Measurements from ENCODE around the gene GHRHR. TPM values are rescaled to one million over a fixed set of nuclear protein-coding genes. Genes with fewer than 3 reads are reported as not detected.
A peak's percentile ranks its signal among the peaks of the same experiment; 100 is the strongest.

Gene GHRHR
- total and polyA plus RNA-seq, 2 experiments from 2014 or later, result 12.2 TPM; not detected in 1

- 100% methylated on average over 1 of the region's 1 CpG for WGBS (ENCODE audit: low lambda C conversion rate, missing lambda C conversion rate)
- no peak for TF ChIP-seq CTCF (IDR thresholded peaks at IDR 0.05; ENCODE audit: poor library complexity)
Measured at GRCh38 chr7:30969604-30969970, 5.8 kb downstream of the GHRHR start.

GRCh38 chr7:30970074-30970473, 6.3 kb downstream of the GHRHR start:
- Histone ChIP-seq H4K20me1 (ENCODE audit: insufficient read depth, poor library complexity, severe bottlenecking) (no peaks in the 10 kb centered on the region), H3K27ac (no peak overlapping the region), H3K9me2 (replicated peaks; ENCODE audit: insufficient read depth) (no peaks in the 10 kb centered on the region), H2AFZ (no peak overlapping the region), H3K4me1 (ENCODE audit: insufficient read depth) (no peaks in the 10 kb centered on the region), H3K4me3 (no peak overlapping the region), H3K36me3 (replicated peaks; ENCODE audit: insufficient read depth, low read depth) (no peaks in the 10 kb centered on the region), H3K79me2 (no peaks in the 10 kb centered on the region), H3K4me2 (no peak overlapping the region), H3K9me3 (ENCODE audit: low read depth) (no peaks in the 10 kb centered on the region), H3K27me3 (peaks cover 4% of the 10 kb centered on the region)
- WGBS (ENCODE audit: low lambda C conversion rate, missing lambda C conversion rate), result 89% methylated on average over 5 of the region's 5 CpGs
- DNase-seq (ENCODE audit: low spot score), result no peak
- TF ChIP-seq CTCF (IDR thresholded peaks at IDR 0.05; ENCODE audit: poor library complexity) (no peak), EZH2phosphoT487 (IDR thresholded peaks at IDR 0.05; ENCODE audit: low read depth, severe bottlenecking, unreplicated experiment) (no peak), EZH2 (IDR thresholded peaks at IDR 0.05; ENCODE audit: borderline replicate concordance) (no peak)

More at GRCh38 chr7:30969604-30969970, 5.8 kb downstream of the GHRHR start:
- Histone ChIP-seq H3K36me3 (replicated peaks; ENCODE audit: insufficient read depth, low read depth) (no peaks in the 10 kb centered on the region), H3K27ac (no peak overlapping the region), H3K27me3 (peaks cover 4% of the 10 kb centered on the region), H3K4me2 (no peak overlapping the region), H3K4me3 (no peak overlapping the region), H3K9me2 (replicated peaks; ENCODE audit: insufficient read depth) (no peaks in the 10 kb centered on the region), H3K79me2 (no peaks in the 10 kb centered on the region), H2AFZ (no peak overlapping the region), H3K9me3 (ENCODE audit: low read depth) (no peaks in the 10 kb centered on the region), H4K20me1 (ENCODE audit: insufficient read depth, poor library complexity, severe bottlenecking) (no peaks in the 10 kb centered on the region), H3K4me1 (ENCODE audit: insufficient read depth) (no peaks in the 10 kb centered on the region)
- DNase-seq (ENCODE audit: low spot score), result no peak

- Histone ChIP-seq H2AFZ (no peak overlapping the region), H4K20me1 (ENCODE audit: insufficient read depth, poor library complexity, severe bottlenecking) (no peaks in the 10 kb centered on the region), H3K79me2 (no peaks in the 10 kb centered on the region), H3K9me2 (replicated peaks; ENCODE audit: insufficient read depth) (no peaks in the 10 kb centered on the region), H3K4me2 (no peak overlapping the region), H3K4me1 (ENCODE audit: insufficient read depth) (no peaks in the 10 kb centered on the region), H3K9me3 (ENCODE audit: low read depth) (no peaks in the 10 kb centered on the region), H3K36me3 (replicated peaks; ENCODE audit: insufficient read depth, low read depth) (no peaks in the 10 kb centered on the region), H3K27ac (no peak overlapping the region), H3K4me3 (no peak overlapping the region), H3K27me3 (peaks cover 4% of the 10 kb centered on the region)
- peak; percentile 49 for DNase-seq (ENCODE audit: low spot score)
- TF ChIP-seq CTCF (IDR thresholded peaks at IDR 0.05; ENCODE audit: poor library complexity), result no peak
- TF ChIP-seq EZH2phosphoT487 (IDR thresholded peaks at IDR 0.05; ENCODE audit: low read depth, severe bottlenecking, unreplicated experiment), result no peak
- TF ChIP-seq EZH2 (IDR thresholded peaks at IDR 0.05; ENCODE audit: borderline replicate concordance), result no peak
- WGBS (ENCODE audit: low lambda C conversion rate, missing lambda C conversion rate), result 34% methylated on average over 6 of the region's 6 CpGs
Measured at GRCh38 chr7:30970594-30971094, 6.9 kb downstream of the GHRHR start.

- no peak for TF ChIP-seq EZH2phosphoT487 (IDR thresholded peaks at IDR 0.05; ENCODE audit: low read depth, severe bottlenecking, unreplicated experiment)
- no peak for TF ChIP-seq EZH2 (IDR thresholded peaks at IDR 0.05; ENCODE audit: borderline replicate concordance)
- TF ChIP-seq CTCF (IDR thresholded peaks at IDR 0.05; ENCODE audit: poor library complexity), result no peak
- no peak for DNase-seq (ENCODE audit: low spot score)
- Histone ChIP-seq H3K4me3 (no peak overlapping the region), H4K20me1 (ENCODE audit: insufficient read depth, poor library complexity, severe bottlenecking) (no peaks in the 10 kb centered on the region), H3K27ac (no peak overlapping the region), H3K9me3 (ENCODE audit: low read depth) (no peaks in the 10 kb centered on the region), H3K4me1 (ENCODE audit: insufficient read depth) (no peaks in the 10 kb centered on the region), H3K79me2 (no peaks in the 10 kb centered on the region), H2AFZ (no peak overlapping the region), H3K27me3 (peaks cover 4% of the 10 kb centered on the region), H3K4me2 (no peak overlapping the region), H3K9me2 (replicated peaks; ENCODE audit: insufficient read depth) (no peaks in the 10 kb centered on the region), H3K36me3 (replicated peaks; ENCODE audit: insufficient read depth, low read depth) (no peaks in the 10 kb centered on the region)
- whole genome bisulfite sequencing (ENCODE audit: low lambda C conversion rate, missing lambda C conversion rate), result 77% methylated on average over 3 of the region's 3 CpGs
Measured at GRCh38 chr7:30971440-30971839, 7.7 kb downstream of the GHRHR start.

Data from hepatocyte (in vitro differentiated cells).